SK-N-SH treated with all-trans-retinoic acid at 6 μM for 48 hours (cell line): ENCODE results near the gene TOX2.

ENCODE experiments used
- ATAC-seq: fragments of 200-7000 bp; cut with Tn5 transposase; 3 replicates; pipeline ENCODE4 v1.9.1; 2020; ENCODE audit warnings: mild to moderate bottlenecking, moderate library complexity
- ARNTL ChIP-seq: fragments of 450-650 bp; formaldehyde crosslinking; IDR thresholded peaks from 2 replicates; pipeline ENCODE4 v1.5.0; 2020; ENCODE audit warnings: low read depth, mild to moderate bottlenecking, moderate library complexity, borderline replicate concordance
- CSDC2 ChIP-seq: fragments of 250-450 bp; sonication (Bioruptor Pico); IDR thresholded peaks from 2 replicates; pipeline ENCODE4 v1.5.0; 2020; ENCODE audit warnings: mild to moderate bottlenecking, moderate library complexity
- ESRRG ChIP-seq: fragments of 250-450 bp; sonication (Bioruptor Pico); IDR thresholded peaks from 2 replicates; pipeline ENCODE4 v1.6.1; 2021; ENCODE audit warnings: mild to moderate bottlenecking
- GLIS3 ChIP-seq: fragments of 250-450 bp; sonication (Bioruptor Pico); IDR thresholded peaks from 2 replicates; pipeline ENCODE4 v1.5.0; 2020; ENCODE audit warnings: mild to moderate bottlenecking, moderate library complexity
- OSR1 ChIP-seq: fragments of 250-450 bp; sonication (Bioruptor Pico); IDR thresholded peaks from 2 replicates; pipeline ENCODE4 v1.8.0; 2022; ENCODE audit warnings: moderate library complexity, mild to moderate bottlenecking, inconsistent platforms
- PPARA ChIP-seq: fragments of 250-450 bp; sonication (Bioruptor Pico); IDR thresholded peaks from 2 replicates; pipeline ENCODE4 v1.5.0; 2020; ENCODE audit warnings: mild to moderate bottlenecking, borderline replicate concordance
- RARB ChIP-seq: fragments of 250-450 bp; sonication (Bioruptor Pico); IDR thresholded peaks from 2 replicates; pipeline ENCODE4 v1.8.0; 2021; ENCODE audit warnings: mild to moderate bottlenecking, moderate library complexity
- TCF4 ChIP-seq: fragments of 250-450 bp; sonication (Bioruptor Pico); IDR thresholded peaks from 2 replicates; pipeline ENCODE4 v1.8.0; 2021; ENCODE audit warnings: mild to moderate bottlenecking, moderate library complexity, borderline replicate concordance
- ZC3H10 ChIP-seq: fragments of 250-450 bp; sonication (Bioruptor Pico); IDR thresholded peaks from 2 replicates; pipeline ENCODE4 v1.5.1; 2021; ENCODE audit warnings: mild to moderate bottlenecking, moderate library complexity
- ZFP3 ChIP-seq: fragments of 250-450 bp; sonication (Bioruptor Pico); IDR thresholded peaks from 2 replicates; pipeline ENCODE4 v1.5.0; 2020; ENCODE audit warnings: mild to moderate bottlenecking, moderate library complexity
- ZFP30 ChIP-seq: fragments of 450-650 bp; formaldehyde crosslinking; IDR thresholded peaks from 2 replicates; pipeline ENCODE4 v1.5.0; 2022; ENCODE audit warnings: mild to moderate bottlenecking, moderate library complexity
- ZNF565 ChIP-seq: fragments of 450-650 bp; formaldehyde crosslinking; conservative IDR thresholded peaks from 2 replicates; pipeline ENCODE4 v1.5.0; 2020; ENCODE audit warnings: low read depth, mild to moderate bottlenecking, moderate library complexity
- ZNF70 ChIP-seq: fragments of 450-650 bp; formaldehyde crosslinking; IDR thresholded peaks from 2 replicates; pipeline ENCODE4 v1.5.0; 2020; ENCODE audit warnings: mild to moderate bottlenecking, moderate library complexity
- ZNF8 ChIP-seq: fragments of 450-650 bp; formaldehyde crosslinking; IDR thresholded peaks from 2 replicates; pipeline ENCODE4 v1.5.0; 2020; ENCODE audit warnings: mild to moderate bottlenecking, moderate library complexity
- TF ChIP-seq, protein P1 (sequence below): fragments of 250-450 bp; sonication (Bioruptor Pico); IDR thresholded peaks from 2 replicates; pipeline ENCODE4 v1.5.1; 2020; ENCODE audit warnings: low read depth, mild to moderate bottlenecking, moderate library complexity
- TF ChIP-seq, protein P2 (sequence below): fragments of 250-450 bp; sonication (Bioruptor Pico); IDR thresholded peaks from 2 replicates; pipeline ENCODE4 v1.5.0; 2020; ENCODE audit warnings: mild to moderate bottlenecking, moderate library complexity
- TF ChIP-seq, protein P3 (sequence below): fragments of 250-450 bp; sonication (Bioruptor Pico); IDR thresholded peaks from 2 replicates; pipeline ENCODE4 v1.8.0; 2020; ENCODE audit warnings: mild to moderate bottlenecking, moderate library complexity, borderline replicate concordance
- TF ChIP-seq, protein P4 (sequence below): fragments of 250-450 bp; sonication (Bioruptor Pico); IDR thresholded peaks from 2 replicates; pipeline ENCODE4 v1.5.1; 2021; ENCODE audit warnings: mild to moderate bottlenecking, moderate library complexity

Gene TOX2

DNA sequence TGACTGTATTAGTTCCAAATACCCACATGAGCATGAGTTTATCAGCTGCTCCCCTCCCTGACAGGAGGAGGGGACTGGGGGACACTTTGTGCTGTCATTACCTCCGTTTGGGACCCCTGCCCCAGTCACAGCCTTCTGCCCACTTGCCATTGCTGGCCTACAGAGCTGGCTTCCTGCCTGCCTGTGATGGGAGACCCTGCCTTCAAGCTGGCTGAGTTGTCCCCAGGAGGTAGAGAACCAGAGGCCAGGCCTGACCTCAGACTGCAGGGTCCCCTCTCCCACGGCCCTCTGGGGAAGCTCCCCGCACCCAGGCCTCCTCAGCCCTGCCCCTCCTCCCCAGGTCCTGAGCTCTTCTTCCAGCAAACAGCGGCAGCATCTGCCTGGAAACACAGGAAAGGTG lies 166.8 kb downstream of the TOX2 start:
- no peak for ATAC-seq
- TF ChIP-seq ZNF8 (CRISPR knock-in tag) (no peak), ZFP30 (CRISPR knock-in tag) (no peak), CSDC2 (no peak), ZC3H10 (no peak), GLIS3 (CRISPR knock-in tag) (no peak), OSR1 (no peak)

DNA sequence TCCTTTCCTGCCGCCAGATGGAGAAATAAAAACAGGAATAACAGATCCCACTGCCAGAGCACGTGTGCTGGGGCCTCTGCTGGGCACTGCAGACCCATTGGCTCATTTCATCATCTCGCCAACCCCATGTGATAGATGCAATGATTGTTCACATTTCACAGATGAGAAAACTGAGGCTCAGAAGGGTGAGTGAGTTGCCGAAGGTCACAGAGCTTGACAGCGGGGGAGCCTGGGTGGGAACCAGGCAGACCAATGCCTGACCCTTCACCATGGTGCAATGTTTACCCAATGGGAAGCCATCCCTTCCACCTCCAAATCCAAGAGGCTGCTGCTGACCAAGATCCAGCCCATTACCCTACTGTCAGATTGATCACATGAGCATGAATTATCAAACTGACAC lies 167.2 kb downstream of the TOX2 start:
- TF ChIP-seq TCF4 (CRISPR knock-in tag) (no peak), ZNF565 (no peak), RARB (no peak), PPARA (CRISPR knock-in tag) (no peak), GLIS3 (CRISPR knock-in tag) (no peak), ESRRG (CRISPR knock-in tag) (no peak), CSDC2 (no peak), ZFP3 (no peak), ZNF70 (no peak)
- TF ChIP-seq, protein P1, sequence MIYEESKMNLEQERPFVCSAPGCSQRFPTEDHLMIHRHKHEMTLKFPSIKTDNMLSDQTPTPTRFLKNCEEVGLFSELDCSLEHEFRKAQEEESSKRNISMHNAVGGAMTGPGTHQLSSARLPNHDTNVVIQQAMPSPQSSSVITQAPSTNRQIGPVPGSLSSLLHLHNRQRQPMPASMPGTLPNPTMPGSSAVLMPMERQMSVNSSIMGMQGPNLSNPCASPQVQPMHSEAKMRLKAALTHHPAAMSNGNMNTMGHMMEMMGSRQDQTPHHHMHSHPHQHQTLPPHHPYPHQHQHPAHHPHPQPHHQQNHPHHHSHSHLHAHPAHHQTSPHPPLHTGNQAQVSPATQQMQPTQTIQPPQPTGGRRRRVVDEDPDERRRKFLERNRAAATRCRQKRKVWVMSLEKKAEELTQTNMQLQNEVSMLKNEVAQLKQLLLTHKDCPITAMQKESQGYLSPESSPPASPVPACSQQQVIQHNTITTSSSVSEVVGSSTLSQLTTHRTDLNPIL (CRISPR knock-in tag) = no peak
- ATAC-seq = no peak

DNA sequence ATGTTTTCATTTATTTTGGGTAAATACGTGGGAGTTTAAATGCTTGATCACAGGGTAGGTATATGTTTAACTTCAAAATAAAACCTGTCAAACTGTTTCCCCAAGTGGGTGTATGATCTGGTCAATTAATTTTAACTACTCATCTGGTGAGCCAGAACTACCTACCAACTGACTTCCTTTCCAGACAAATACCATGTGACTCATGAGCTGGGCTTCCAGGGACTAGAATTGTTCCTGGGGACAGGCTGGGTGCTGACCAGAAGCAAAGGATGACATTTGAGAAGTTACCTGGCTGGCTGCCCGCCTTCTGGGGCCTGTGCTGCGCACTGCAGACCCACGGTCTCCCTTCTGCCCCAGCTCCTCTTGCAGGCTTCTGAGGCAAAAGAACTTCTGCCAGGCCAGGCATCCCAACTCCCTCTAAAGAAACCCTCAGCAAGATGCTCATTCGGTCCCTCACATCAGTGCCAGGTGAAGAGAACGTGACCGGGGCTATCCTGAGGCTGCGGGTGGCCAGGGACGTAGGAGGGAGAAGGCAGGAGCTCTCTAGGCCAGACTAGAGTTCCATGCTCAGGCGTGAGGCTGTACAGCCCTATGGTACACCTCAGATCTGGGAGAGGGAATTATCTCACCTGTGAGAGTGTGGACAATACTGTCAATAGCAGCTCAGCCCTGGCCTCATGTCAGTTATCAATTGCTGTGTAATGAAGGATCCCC lies 168.7 kb downstream of the TOX2 start:
- peak; percentile 86 for ATAC-seq
- TF ChIP-seq TCF4 (CRISPR knock-in tag) = peak; percentile 55
- TF ChIP-seq ESRRG (CRISPR knock-in tag) = no peak

DNA sequence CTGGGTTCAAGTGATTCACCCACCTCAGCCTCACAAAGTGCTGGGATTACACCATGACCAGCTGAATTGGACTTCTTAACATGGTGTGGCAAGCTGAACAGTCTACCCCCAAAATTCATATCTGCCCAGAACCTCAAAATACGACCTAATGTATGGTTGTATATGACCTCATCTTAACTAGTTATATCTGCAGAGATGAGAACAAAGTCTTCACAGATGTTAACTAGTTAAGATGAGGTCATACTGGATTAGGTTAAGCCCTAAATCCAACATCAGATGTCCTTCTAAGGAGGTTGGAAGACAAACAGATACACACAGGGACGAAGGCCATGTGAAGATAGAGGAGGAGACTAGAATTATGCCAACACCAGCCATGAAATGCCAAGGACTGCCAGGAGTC lies 169.8 kb downstream of the TOX2 start:
- TF ChIP-seq ZNF565 = no peak
- no peak for TF ChIP-seq ARNTL
- TF ChIP-seq, protein P1 (CRISPR knock-in tag) = no peak
- TF ChIP-seq, protein P2, sequence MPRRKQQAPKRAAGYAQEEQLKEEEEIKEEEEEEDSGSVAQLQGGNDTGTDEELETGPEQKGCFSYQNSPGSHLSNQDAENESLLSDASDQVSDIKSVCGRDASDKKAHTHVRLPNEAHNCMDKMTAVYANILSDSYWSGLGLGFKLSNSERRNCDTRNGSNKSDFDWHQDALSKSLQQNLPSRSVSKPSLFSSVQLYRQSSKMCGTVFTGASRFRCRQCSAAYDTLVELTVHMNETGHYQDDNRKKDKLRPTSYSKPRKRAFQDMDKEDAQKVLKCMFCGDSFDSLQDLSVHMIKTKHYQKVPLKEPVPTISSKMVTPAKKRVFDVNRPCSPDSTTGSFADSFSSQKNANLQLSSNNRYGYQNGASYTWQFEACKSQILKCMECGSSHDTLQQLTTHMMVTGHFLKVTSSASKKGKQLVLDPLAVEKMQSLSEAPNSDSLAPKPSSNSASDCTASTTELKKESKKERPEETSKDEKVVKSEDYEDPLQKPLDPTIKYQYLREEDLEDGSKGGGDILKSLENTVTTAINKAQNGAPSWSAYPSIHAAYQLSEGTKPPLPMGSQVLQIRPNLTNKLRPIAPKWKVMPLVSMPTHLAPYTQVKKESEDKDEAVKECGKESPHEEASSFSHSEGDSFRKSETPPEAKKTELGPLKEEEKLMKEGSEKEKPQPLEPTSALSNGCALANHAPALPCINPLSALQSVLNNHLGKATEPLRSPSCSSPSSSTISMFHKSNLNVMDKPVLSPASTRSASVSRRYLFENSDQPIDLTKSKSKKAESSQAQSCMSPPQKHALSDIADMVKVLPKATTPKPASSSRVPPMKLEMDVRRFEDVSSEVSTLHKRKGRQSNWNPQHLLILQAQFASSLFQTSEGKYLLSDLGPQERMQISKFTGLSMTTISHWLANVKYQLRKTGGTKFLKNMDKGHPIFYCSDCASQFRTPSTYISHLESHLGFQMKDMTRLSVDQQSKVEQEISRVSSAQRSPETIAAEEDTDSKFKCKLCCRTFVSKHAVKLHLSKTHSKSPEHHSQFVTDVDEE = no peak
- TF ChIP-seq, protein P3, sequence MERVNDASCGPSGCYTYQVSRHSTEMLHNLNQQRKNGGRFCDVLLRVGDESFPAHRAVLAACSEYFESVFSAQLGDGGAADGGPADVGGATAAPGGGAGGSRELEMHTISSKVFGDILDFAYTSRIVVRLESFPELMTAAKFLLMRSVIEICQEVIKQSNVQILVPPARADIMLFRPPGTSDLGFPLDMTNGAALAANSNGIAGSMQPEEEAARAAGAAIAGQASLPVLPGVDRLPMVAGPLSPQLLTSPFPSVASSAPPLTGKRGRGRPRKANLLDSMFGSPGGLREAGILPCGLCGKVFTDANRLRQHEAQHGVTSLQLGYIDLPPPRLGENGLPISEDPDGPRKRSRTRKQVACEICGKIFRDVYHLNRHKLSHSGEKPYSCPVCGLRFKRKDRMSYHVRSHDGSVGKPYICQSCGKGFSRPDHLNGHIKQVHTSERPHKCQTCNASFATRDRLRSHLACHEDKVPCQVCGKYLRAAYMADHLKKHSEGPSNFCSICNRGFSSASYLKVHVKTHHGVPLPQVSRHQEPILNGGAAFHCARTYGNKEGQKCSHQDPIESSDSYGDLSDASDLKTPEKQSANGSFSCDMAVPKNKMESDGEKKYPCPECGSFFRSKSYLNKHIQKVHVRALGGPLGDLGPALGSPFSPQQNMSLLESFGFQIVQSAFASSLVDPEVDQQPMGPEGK (CRISPR knock-in tag) = no peak
- TF ChIP-seq GLIS3 (CRISPR knock-in tag) = no peak
- TF ChIP-seq, protein P4, sequence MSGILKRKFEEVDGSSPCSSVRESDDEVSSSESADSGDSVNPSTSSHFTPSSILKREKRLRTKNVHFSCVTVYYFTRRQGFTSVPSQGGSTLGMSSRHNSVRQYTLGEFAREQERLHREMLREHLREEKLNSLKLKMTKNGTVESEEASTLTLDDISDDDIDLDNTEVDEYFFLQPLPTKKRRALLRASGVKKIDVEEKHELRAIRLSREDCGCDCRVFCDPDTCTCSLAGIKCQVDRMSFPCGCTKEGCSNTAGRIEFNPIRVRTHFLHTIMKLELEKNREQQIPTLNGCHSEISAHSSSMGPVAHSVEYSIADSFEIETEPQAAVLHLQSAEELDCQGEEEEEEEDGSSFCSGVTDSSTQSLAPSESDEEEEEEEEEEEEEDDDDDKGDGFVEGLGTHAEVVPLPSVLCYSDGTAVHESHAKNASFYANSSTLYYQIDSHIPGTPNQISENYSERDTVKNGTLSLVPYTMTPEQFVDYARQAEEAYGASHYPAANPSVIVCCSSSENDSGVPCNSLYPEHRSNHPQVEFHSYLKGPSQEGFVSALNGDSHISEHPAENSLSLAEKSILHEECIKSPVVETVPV (CRISPR knock-in tag) = no peak
- ATAC-seq = no peak

DNA sequence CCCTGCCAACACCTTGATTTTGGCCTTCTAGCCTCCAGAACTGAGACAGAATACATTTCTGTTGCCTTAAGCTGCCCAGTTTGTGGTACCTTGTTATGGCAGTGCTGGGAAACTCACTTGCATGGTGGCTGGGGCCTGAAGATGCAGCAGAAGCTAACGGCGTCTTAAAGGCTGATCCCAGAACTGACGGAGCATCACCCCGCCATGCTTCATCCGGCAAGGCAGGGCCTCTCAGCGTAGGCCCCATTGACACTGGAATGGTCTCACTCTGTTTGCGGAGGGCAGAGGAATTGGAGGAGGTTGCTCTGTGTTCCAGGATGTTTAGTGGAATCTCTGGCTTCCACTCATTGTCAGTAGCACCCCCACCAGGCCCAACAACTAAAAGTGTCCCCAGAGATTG lies 170.2 kb downstream of the TOX2 start:
- no peak for ATAC-seq
- TF ChIP-seq PPARA (CRISPR knock-in tag) = no peak
- TF ChIP-seq ZFP30 (CRISPR knock-in tag) = no peak
- TF ChIP-seq ARNTL = no peak
- TF ChIP-seq ZFP3 = no peak
- TF ChIP-seq ESRRG (CRISPR knock-in tag) = no peak
- no peak for TF ChIP-seq ZNF8 (CRISPR knock-in tag)
- TF ChIP-seq, protein P1 (CRISPR knock-in tag) = no peak
- TF ChIP-seq ZNF565 = no peak
- no peak for TF ChIP-seq RARB
- no peak for TF ChIP-seq CSDC2
- TF ChIP-seq, protein P4 (CRISPR knock-in tag) = no peak
